ENCODE measurements around the gene FASTK. TPM values are rescaled to one million over a fixed set of nuclear protein-coding genes. Genes with fewer than 3 reads are reported as not detected.

The FASTK gene
- total and polyA plus RNA-seq, 4 donors: 45.6 to 216 (median 57.5) TPM

- Histone ChIP-seq H3K4me1 (ENCODE audit: control insufficient read depth in 1 of 2, insufficient read depth in 2 of 2, low read length in 2 of 2) (no peaks in the 10 kb centered on the region), H3K9me3 (ENCODE audit: control insufficient read depth, low read length) (no peaks in the 10 kb centered on the region), H3K4me3 (ENCODE audit: low read length in 2 of 2) (peak overlapping the region; percentile 57 to 75), H3K27ac (ENCODE audit: low read depth in 1 of 2, low read length in 2 of 2) (no peak overlapping the region), H3K36me3 (ENCODE audit: control insufficient read depth in 1 of 2, insufficient read depth in 2 of 2, low read length in 1 of 2) (no peaks in the 10 kb centered on the region), H3K27me3 (ENCODE audit: control insufficient read depth in 1 of 2, insufficient read depth in 2 of 2, low read length in 1 of 2) (no peaks in the 10 kb centered on the region)
- intact Hi-C loops (cut with DNase I): no loop called here
- ATAC-seq (ENCODE audit: low FRiP score): no peak
- no peak for DNase-seq
- WGBS, 2 donors: 0 to 1% methylated on average over 16 to 17 of the region's 17 CpGs
These were observed 20.5 kb downstream of the FASTK start for GRCh38 chr7:151060113-151060415.

- DNase-seq (peak; percentile 89 to 94), ATAC-seq (ENCODE audit: low FRiP score) (peak; percentile 80)
- intact Hi-C loops (cut with DNase I): loop anchor here in 1 of 2 donors (2.0 kb wide), 1 partner anchor 31 kb away; the partner anchor contains the start of gene ABCB8
- WGBS, 2 donors: 1% methylated on average over 53 to 75 of the region's 75 CpGs
- H3K27me3 ChIP-seq (ENCODE audit: control insufficient read depth in 1 of 2, insufficient read depth in 2 of 2, low read length in 1 of 2): no peaks in the 10 kb centered on the region
- H3K4me3 ChIP-seq (ENCODE audit: low read length in 2 of 2): peak within 1 kb of the TSS; percentile 57 to 75
- H3K27ac ChIP-seq (ENCODE audit: low read depth in 1 of 2, low read length in 2 of 2): peak within 1 kb of the TSS; percentile 28 to 93
- no peaks in the 10 kb centered on the region for H3K36me3 ChIP-seq (ENCODE audit: control insufficient read depth in 1 of 2, insufficient read depth in 2 of 2, low read length in 1 of 2)
- no peaks in the 10 kb centered on the region for H3K9me3 ChIP-seq (ENCODE audit: control insufficient read depth, low read length)
- no peaks in the 10 kb centered on the region for H3K4me1 ChIP-seq (ENCODE audit: control insufficient read depth in 1 of 2, insufficient read depth in 2 of 2, low read length in 2 of 2)
These were observed 21.1 kb downstream of the FASTK start, which contains the start of gene SLC4A2 for GRCh38 chr7:151059367-151060112. Gene SLC4A2, plus strand, starts transcription at chr7:151059589. Its CDS starts 2,399 bp downstream, at chr7:151061988.

GRCh38 chr7:151058781-151059366, 21.7 kb downstream of the FASTK start:
- ATAC-seq (ENCODE audit: low FRiP score): no peak
- no peak for DNase-seq
- 4 to 5% methylated on average over 18 of the region's 18 CpGs for WGBS, 2 donors
- peak overlapping the region; percentile 28 to 93 for H3K27ac ChIP-seq (ENCODE audit: low read depth in 1 of 2, low read length in 2 of 2)
- H3K9me3 ChIP-seq (ENCODE audit: control insufficient read depth, low read length): no peaks in the 10 kb centered on the region
- H3K4me3 ChIP-seq (ENCODE audit: low read length in 2 of 2): peak overlapping the region; percentile 57 to 75
- H3K36me3 ChIP-seq (ENCODE audit: control insufficient read depth in 1 of 2, insufficient read depth in 2 of 2, low read length in 1 of 2): no peaks in the 10 kb centered on the region
- H3K27me3 ChIP-seq (ENCODE audit: control insufficient read depth in 1 of 2, insufficient read depth in 2 of 2, low read length in 1 of 2): no peaks in the 10 kb centered on the region
- intact Hi-C loops (cut with DNase I): loop anchor here in 1 of 2 donors (2.0 kb wide), 1 partner anchor 30 kb away; the partner anchor contains the start of gene ABCB8
- no peaks in the 10 kb centered on the region for H3K4me1 ChIP-seq (ENCODE audit: control insufficient read depth in 1 of 2, insufficient read depth in 2 of 2, low read length in 2 of 2)

GRCh38 chr7:151057989-151058780, 22.4 kb downstream of the FASTK start:
- DNase-seq (peak; percentile 99 to 100), ATAC-seq (ENCODE audit: low FRiP score) (peak; percentile 95)
- 1 to 2% methylated on average over 46 of the region's 46 CpGs for WGBS, 2 donors
- intact Hi-C loops (cut with DNase I): loop anchor here in 1 of 2 donors (2.0 kb wide), 1 partner anchor 29 kb away; the partner anchor contains the start of gene ABCB8
- peak overlapping the region; percentile 54 to 75 for H3K4me3 ChIP-seq (ENCODE audit: low read length in 2 of 2)
- H3K27ac ChIP-seq (ENCODE audit: low read depth in 1 of 2, low read length in 2 of 2): peak overlapping the region; percentile 28 to 93
- no peaks in the 10 kb centered on the region for H3K36me3 ChIP-seq (ENCODE audit: control insufficient read depth in 1 of 2, insufficient read depth in 2 of 2, low read length in 1 of 2)
- H3K4me1 ChIP-seq (ENCODE audit: control insufficient read depth in 1 of 2, insufficient read depth in 2 of 2, low read length in 2 of 2): no peaks in the 10 kb centered on the region
- no peaks in the 10 kb centered on the region for H3K9me3 ChIP-seq (ENCODE audit: control insufficient read depth, low read length)
- no peaks in the 10 kb centered on the region for H3K27me3 ChIP-seq (ENCODE audit: control insufficient read depth in 1 of 2, insufficient read depth in 2 of 2, low read length in 1 of 2)

- Histone ChIP-seq H3K4me1 (ENCODE audit: control insufficient read depth in 1 of 2, insufficient read depth in 2 of 2, low read length in 2 of 2) (no peaks in the 10 kb centered on the region), H3K4me3 (ENCODE audit: low read length in 2 of 2) (peak within 1 kb of the TSS; percentile 54 to 75), H3K36me3 (ENCODE audit: control insufficient read depth in 1 of 2, insufficient read depth in 2 of 2, low read length in 1 of 2) (no peaks in the 10 kb centered on the region), H3K27me3 (ENCODE audit: control insufficient read depth in 1 of 2, insufficient read depth in 2 of 2, low read length in 1 of 2) (no peaks in the 10 kb centered on the region), H3K27ac (ENCODE audit: low read depth in 1 of 2, low read length in 2 of 2) (peak within 1 kb of the TSS; percentile 28 to 93), H3K9me3 (ENCODE audit: control insufficient read depth, low read length) (no peaks in the 10 kb centered on the region)
- ATAC-seq (ENCODE audit: low FRiP score) (no peak), DNase-seq (no peak)
- 0 to 1% methylated on average over 30 of the region's 30 CpGs for WGBS, 2 donors
- intact Hi-C loops (cut with DNase I): no loop called here
These were observed 23.1 kb downstream of the FASTK start, which contains the start of gene CDK5 for GRCh38 chr7:151057506-151057988. Gene CDK5, minus strand, starts transcription at chr7:151057897. Its CDS starts 49 bp downstream, at chr7:151057848.

- no peaks in the 10 kb centered on the region for H3K9me3 ChIP-seq (ENCODE audit: control insufficient read depth, low read length)
- peak overlapping the region; percentile 23 to 60 for H3K4me3 ChIP-seq (ENCODE audit: low read length in 2 of 2)
- H3K4me1 ChIP-seq (ENCODE audit: control insufficient read depth in 1 of 2, insufficient read depth in 2 of 2, low read length in 2 of 2): no peaks in the 10 kb centered on the region
- no peaks in the 10 kb centered on the region for H3K36me3 ChIP-seq (ENCODE audit: control insufficient read depth in 1 of 2, insufficient read depth in 2 of 2, low read length in 1 of 2)
- DNase-seq (no peak), ATAC-seq (ENCODE audit: low FRiP score) (no peak)
- no peak overlapping the region for H3K27ac ChIP-seq (ENCODE audit: low read depth in 1 of 2, low read length in 2 of 2)
- intact Hi-C loops (cut with DNase I): no loop called here
- no peaks in the 10 kb centered on the region for H3K27me3 ChIP-seq (ENCODE audit: control insufficient read depth in 1 of 2, insufficient read depth in 2 of 2, low read length in 1 of 2)
- WGBS, 2 donors: 32 to 33% methylated on average over 29 of the region's 29 CpGs
These were observed 23.7 kb downstream of the FASTK start for GRCh38 chr7:151056666-151057505.

- Histone ChIP-seq H3K4me3 (ENCODE audit: low read length in 2 of 2) (no peak overlapping the region), H3K9me3 (ENCODE audit: control insufficient read depth, low read length) (no peaks in the 10 kb centered on the region), H3K27me3 (ENCODE audit: control insufficient read depth in 1 of 2, insufficient read depth in 2 of 2, low read length in 1 of 2) (no peaks in the 10 kb centered on the region), H3K36me3 (ENCODE audit: control insufficient read depth in 1 of 2, insufficient read depth in 2 of 2, low read length in 1 of 2) (no peaks in the 10 kb centered on the region), H3K4me1 (ENCODE audit: control insufficient read depth in 1 of 2, insufficient read depth in 2 of 2, low read length in 2 of 2) (no peaks in the 10 kb centered on the region), H3K27ac (ENCODE audit: low read depth in 1 of 2, low read length in 2 of 2) (no peak overlapping the region)
- ATAC-seq (ENCODE audit: low FRiP score): no peak
- DNase-seq: no peak
- 88 to 91% methylated on average over 6 of the region's 6 CpGs for WGBS, 2 donors
- intact Hi-C loops (cut with DNase I): no loop called here
These were observed 24.3 kb downstream of the FASTK start for GRCh38 chr7:151056283-151056665.

GRCh38 chr7:151053751-151054150, 26.9 kb downstream of the FASTK start:
- ATAC-seq (ENCODE audit: low FRiP score): no peak

More at GRCh38 chr7:151053751-151054150, 26.9 kb downstream of the FASTK start:
- no peaks in the 10 kb centered on the region for H3K4me1 ChIP-seq (ENCODE audit: control insufficient read depth in 1 of 2, insufficient read depth in 2 of 2, low read length in 2 of 2)
- no peaks in the 10 kb centered on the region for H3K36me3 ChIP-seq (ENCODE audit: control insufficient read depth in 1 of 2, insufficient read depth in 2 of 2, low read length in 1 of 2)
- H3K27me3 ChIP-seq (ENCODE audit: control insufficient read depth in 1 of 2, insufficient read depth in 2 of 2, low read length in 1 of 2): no peaks in the 10 kb centered on the region
- no peak for DNase-seq
- WGBS, 2 donors: 85 to 89% methylated on average over 8 of the region's 8 CpGs
- H3K9me3 ChIP-seq (ENCODE audit: control insufficient read depth, low read length): no peaks in the 10 kb centered on the region
- H3K4me3 ChIP-seq (ENCODE audit: low read length in 2 of 2): no peak overlapping the region
- intact Hi-C loops (cut with DNase I): no loop called here
- H3K27ac ChIP-seq (ENCODE audit: low read depth in 1 of 2, low read length in 2 of 2): no peak overlapping the region
